IMR-90 (cell line): Measurements from ENCODE around the gene LARP7. TPM values are rescaled to one million over a fixed set of nuclear protein-coding genes. Genes with fewer than 3 reads are reported as not detected.

ENCODE experiments used
- ATAC-seq: fragments of 200-7000 bp; cut with Tn5 transposase; 2 replicates; pipeline ENCODE4 v1.9.1; 2020; ENCODE audit warnings: low read depth, mild to moderate bottlenecking, moderate library complexity
- BruUV-seq: library from RNA; stranded (reverse); fragments of 400-500 nt; replicated peaks from 2 replicates; lab custom pipeline; 2021; lab: Mats Ljungman, UMichigan
- CTCF ChIA-PET: fragments of 300-600 bp; formaldehyde crosslinking; extraction: SDS; loops from one replicate; lab custom pipeline; 2021; ENCODE audit warnings: antibody characterized with exemption; lab: Yijun Ruan, JAX
- POLR2A ChIA-PET: fragments of 300-600 bp; sonication (Branson Sonifier 250); formaldehyde crosslinking; loops from one replicate; lab custom pipeline; 2022; ENCODE audit warnings: antibody characterized with exemption; ENCODE audit not compliant: unreplicated experiment; lab: Charles Lee
- DNase-seq: peaks from one replicate; pipeline ENCODE4 v3.0.0; 2013
- H2AFZ ChIP-seq: replicated peaks from 2 replicates; pipeline ENCODE3; 2013; ENCODE audit warnings: low read length, mild to moderate bottlenecking; ENCODE audit not compliant: poor library complexity
- H2AK5ac ChIP-seq: 2 replicates; pipeline ENCODE4 v1.6.1; 2013; ENCODE audit warnings: low read depth, low read length, inconsistent platforms
- H2AK9ac ChIP-seq: replicated peaks from 2 replicates; pipeline ENCODE3; 2013; ENCODE audit warnings: mild to moderate bottlenecking, low read depth, low read length, moderate library complexity; ENCODE audit not compliant: poor library complexity
- H2BK120ac ChIP-seq: 2 replicates; pipeline ENCODE4 v1.6.1; 2013; ENCODE audit warnings: low read depth, low read length, inconsistent platforms
- H2BK15ac ChIP-seq: 3 replicates; pipeline ENCODE4 v1.6.1; 2013; ENCODE audit warnings: low read depth, low read length, inconsistent platforms
- H2BK20ac ChIP-seq: 2 replicates; pipeline ENCODE4 v1.6.1; 2013; ENCODE audit warnings: low read depth, mild to moderate bottlenecking, inconsistent platforms, low read length, moderate library complexity
- H2BK5ac ChIP-seq: 2 replicates; pipeline ENCODE4 v1.6.1; 2013; ENCODE audit warnings: mild to moderate bottlenecking, low read depth, low read length, inconsistent platforms; ENCODE audit not compliant: poor library complexity, severe bottlenecking
- H3K14ac ChIP-seq: replicated peaks from 2 replicates; pipeline ENCODE4 v1.6.1; 2013; ENCODE audit warnings: low read depth, low read length, inconsistent platforms
- H3K18ac ChIP-seq: 2 replicates; pipeline ENCODE4 v1.6.1; 2013; ENCODE audit warnings: low read depth, low read length, control low read depth
- H3K23ac ChIP-seq: 2 replicates; pipeline ENCODE4 v1.6.1; 2013; ENCODE audit warnings: low read depth, low read length, inconsistent platforms
- H3K27ac ChIP-seq: 2 replicates; pipeline ENCODE4 v1.5.1; 2013; ENCODE audit warnings: mild to moderate bottlenecking, control low read depth, low read length; ENCODE audit not compliant: insufficient read depth
- H3K27me3 ChIP-seq: 2 replicates; pipeline ENCODE4 v1.6.1; 2013; ENCODE audit warnings: low read length; ENCODE audit not compliant: control insufficient read depth, insufficient read depth
- H3K36me3 ChIP-seq: 2 replicates; pipeline ENCODE4 v1.6.1; 2013; ENCODE audit warnings: low read length, mixed read lengths; ENCODE audit not compliant: control insufficient read depth, insufficient read depth
- H3K4ac ChIP-seq: 2 replicates; pipeline ENCODE4 v1.6.1; 2013; ENCODE audit warnings: low read depth, low read length, inconsistent platforms
- H3K4me1 ChIP-seq: 2 replicates; pipeline ENCODE4 v1.6.1; 2013; ENCODE audit warnings: low read length, mixed read lengths; ENCODE audit not compliant: control insufficient read depth, insufficient read depth
- H3K4me2 ChIP-seq: 2 replicates; pipeline ENCODE4 v1.6.1; 2013; ENCODE audit warnings: low read depth, mild to moderate bottlenecking, control low read depth, low read length, moderate library complexity
- H3K4me3 ChIP-seq: 2 replicates; pipeline ENCODE4 v1.5.1; 2013; ENCODE audit warnings: low read depth, mild to moderate bottlenecking, control low read depth, low read length, moderate library complexity; ENCODE audit not compliant: insufficient read depth
- H3K56ac ChIP-seq: 2 replicates; pipeline ENCODE4 v1.6.1; 2013; ENCODE audit warnings: low read length, inconsistent platforms; ENCODE audit not compliant: insufficient read depth; ENCODE audit errors: extremely low read depth
- H3K79me1 ChIP-seq, 2 experiments: 2 replicates each; pipeline ENCODE4 v1.6.1; 2013; ENCODE audit warnings: low read length in 2 of 2, inconsistent platforms in 1 of 2, low read depth in 1 of 2
- H3K9ac ChIP-seq: 2 replicates; pipeline ENCODE4 v1.6.1; 2013; ENCODE audit warnings: low read depth, low read length, control low read depth
- H3K9me1 ChIP-seq: 2 replicates; pipeline ENCODE4 v1.6.1; 2013; ENCODE audit warnings: low read length, inconsistent platforms; ENCODE audit not compliant: insufficient read depth
- H3K9me3 ChIP-seq: 2 replicates; pipeline ENCODE4 v1.6.1; 2013; ENCODE audit warnings: low read length; ENCODE audit not compliant: control insufficient read depth, insufficient read depth
- H4K20me1 ChIP-seq: 2 replicates; pipeline ENCODE4 v1.6.1; 2013; ENCODE audit warnings: low read length, inconsistent platforms; ENCODE audit not compliant: insufficient read depth
- H4K5ac ChIP-seq: 2 replicates; pipeline ENCODE4 v1.6.1; 2013; ENCODE audit warnings: mild to moderate bottlenecking, low read depth, low read length, control low read depth
- H4K8ac ChIP-seq, 2 experiments: 2 replicates each; pipeline ENCODE4 v1.6.1; 2013; ENCODE audit warnings: low read depth in 2 of 2, low read length in 2 of 2, control low read depth in 1 of 2, inconsistent platforms in 1 of 2
- H4K91ac ChIP-seq: 2 replicates; pipeline ENCODE4 v1.6.1; 2013; ENCODE audit warnings: low read depth, low read length, inconsistent platforms; ENCODE audit not compliant: insufficient read depth
- CEBPB ChIP-seq: IDR thresholded peaks from 2 replicates; pipeline ENCODE4 v1.6.1; 2012; ENCODE audit warnings: low read depth, low read length, improper control_type of control experiment
- CTCF ChIP-seq: conservative IDR thresholded peaks from 2 replicates; pipeline ENCODE4 v1.5.1; 2012; ENCODE audit warnings: mild to moderate bottlenecking, low read depth, low read length, improper control_type of control experiment
- MAFK ChIP-seq: IDR thresholded peaks from 2 replicates; pipeline ENCODE4 v1.6.1; 2012; ENCODE audit warnings: low read depth, low read length, improper control_type of control experiment
- MAZ ChIP-seq: IDR thresholded peaks from 2 replicates; pipeline ENCODE4 v1.6.1; 2012; ENCODE audit warnings: low read depth, mild to moderate bottlenecking, low read length, improper control_type of control experiment, moderate library complexity, borderline replicate concordance
- NFE2L2 ChIP-seq: fragments of 150-350 bp; IDR thresholded peaks from 2 replicates; pipeline ENCODE4 v1.6.1; 2016; ENCODE audit warnings: low read depth, mild to moderate bottlenecking, low read length
- POLR2A ChIP-seq: IDR thresholded peaks from 2 replicates; pipeline ENCODE4 v1.6.1; 2012; ENCODE audit warnings: mild to moderate bottlenecking, low read depth, low read length
- RAD21 ChIP-seq: IDR thresholded peaks from 2 replicates; pipeline ENCODE4 v1.6.1; 2012; ENCODE audit warnings: low read length, improper control_type of control experiment
- RCOR1 ChIP-seq: IDR thresholded peaks from 2 replicates; pipeline ENCODE4 v1.6.1; 2012; ENCODE audit warnings: mild to moderate bottlenecking, low read length, improper control_type of control experiment; ENCODE audit not compliant: insufficient replicate concordance
- RFX5 ChIP-seq: IDR thresholded peaks from 2 replicates; pipeline ENCODE4 v1.8.0; 2012; ENCODE audit warnings: low read depth, mild to moderate bottlenecking, low read length, moderate library complexity
- USF2 ChIP-seq: fragments of 150-350 bp; IDR thresholded peaks from 2 replicates; pipeline ENCODE4 v1.6.1; 2017; ENCODE audit warnings: mild to moderate bottlenecking, antibody characterized with exemption, low read length, low read depth
- WGBS, 2 experiments: methylation state at CpG; one replicate each; pipeline versions ENCODE4 v1.1.5 to v1.1.7; 2013; ENCODE audit warnings: missing lambda C conversion rate in 2 of 2; ENCODE audit not compliant: insufficient read length in 1 of 2; ENCODE audit errors: extremely low coverage in 2 of 2; 5-methylcytosine and 5-hydroxymethylcytosine counted together
- dilution Hi-C: fragments of 300-500 bp; cut with HindIII; formaldehyde crosslinking; loops from one replicate; pipeline ENCODE4 v1.14.3; 2018; ENCODE audit warnings: low sequenced_read_pairs; ENCODE audit not compliant: unreplicated experiment
- in situ Hi-C: fragments of 300-500 bp; cut with MboI; formaldehyde crosslinking; loops from 3 replicates; pipeline ENCODE4 v1.14.3; 2019; ENCODE audit warnings: low sequenced_read_pairs, inconsistent platforms, mixed read lengths
- intact Hi-C: fragments of 100-400 bp; cut with micrococcal nuclease; formaldehyde crosslinking; loops from 2 replicates; pipeline ENCODE4 v1.10.0; 2022
- polyA plus RNA-seq, 3 experiments: library from polyadenylated mRNA; depleted of rRNA; stranded (reverse); fragments of >200 nt; gene quantifications; 2 replicates each; pipeline ENCODE4 v1.2.3, GENCODE V29; 2012; ENCODE audit warnings: low replicate concordance in 1 of 3
- total RNA-seq: library from RNA; depleted of rRNA; stranded (reverse); fragments of >200 nt; gene quantifications from 2 replicates; pipeline ENCODE4 v1.2.3, GENCODE V29; 2012

LARP7 gene
- total and polyA plus RNA-seq, 2 of the 4 experiments (the other 2 are of a cell fraction), result 5.9 to 15.3 TPM

- dilution Hi-C loops, result no loop called here
- no peak overlapping the region for H2BK120ac ChIP-seq
- no peak overlapping the region for H3K27ac ChIP-seq
- no peak for TF ChIP-seq NFE2L2
- TF ChIP-seq RFX5, result no peak
- no peak for TF ChIP-seq USF2
- TF ChIP-seq RCOR1, result no peak
- no peak for TF ChIP-seq POLR2A
- TF ChIP-seq CTCF, result no peak
- no peak for TF ChIP-seq MAZ
- TF ChIP-seq RAD21, result no peak
- TF ChIP-seq MAFK, result no peak
- no peak for TF ChIP-seq CEBPB
- no peak overlapping the region for H4K91ac ChIP-seq
- ChIA-PET CTCF (no interaction called here), POLR2A (interaction anchor here (0.6 kb wide), 1 partner anchor 12 kb away, joined by 3 read pairs; no protein-coding TSS in a partner anchor)
- no CpG with 5 or more reads among the region's 8 CpGs for WGBS, 2 experiments
- H2BK15ac ChIP-seq, result no peak overlapping the region
- no peak overlapping the region for H3K4ac ChIP-seq
- no peaks in the 10 kb centered on the region for H3K9me3 ChIP-seq
- H2AK5ac ChIP-seq, result no peak overlapping the region
- H4K8ac ChIP-seq, result no peak overlapping the region
- H3K4me2 ChIP-seq, result no peak overlapping the region
- no peaks in the 10 kb centered on the region for H3K9me1 ChIP-seq
- H3K4me1 ChIP-seq, result no peaks in the 10 kb centered on the region
- in situ Hi-C loops, result loop anchor here (25.0 kb wide), 1 partner anchor 292 kb away; no protein-coding TSS in a partner anchor
- H3K36me3 ChIP-seq, result peaks cover 15% of the 10 kb centered on the region
- intact Hi-C loops, result no loop called here
- no peak overlapping the region for H3K4me3 ChIP-seq
- ATAC-seq (no peak), DNase-seq (no peak)
- no peak overlapping the region for H2BK5ac ChIP-seq
- H2BK20ac ChIP-seq, result no peak overlapping the region
- H3K27me3 ChIP-seq, result no peaks in the 10 kb centered on the region
- no peaks in the 10 kb centered on the region for H4K20me1 ChIP-seq
- H2AK9ac ChIP-seq, result no peak overlapping the region
- H2AFZ ChIP-seq, result no peak overlapping the region
- H3K79me1 ChIP-seq, result peaks cover 11% of the 10 kb centered on the region in 2 experiments
- no peak overlapping the region for H3K56ac ChIP-seq
- no peak overlapping the region for H3K23ac ChIP-seq
- no peak overlapping the region for H4K5ac ChIP-seq
- H3K18ac ChIP-seq, result no peak overlapping the region
- H3K9ac ChIP-seq, result no peak overlapping the region
- H3K14ac ChIP-seq, result no peak overlapping the region
- BruUV-seq, result no TSS peak
Measured at GRCh38 chr4:112645541-112646329, 8.8 kb downstream of the LARP7 start.
